ENCODE results near the gene PLVAP. TPM values are rescaled to one million over a fixed set of nuclear protein-coding genes. Genes with fewer than 3 reads are reported as not detected.

Gene PLVAP
- total RNA-seq, 4 donors from 2014 or later = 11.5 to 45.1 (median 18.8) TPM

- Histone ChIP-seq H3K27ac (peak overlapping the region; percentile 62 to 82 (median 76)), H3K27me3 (no peaks in the 10 kb centered on the region), H3K4me3 (peak overlapping the region; percentile 73 to 99 (median 86)), H3K4me1 (peaks cover 11% of the 10 kb centered on the region in 2 donors), H3K36me3 (peaks cover 0 to 5% of the 10 kb centered on the region in 2 donors), H3K9me3 (no peaks in the 10 kb centered on the region)
- in situ Hi-C loops (cut with MboI; ENCODE audit: low sequenced_read_pairs in 4 of 4) (no loop called here), intact Hi-C loops (cut with DNase I; ENCODE audit: low total_unique reads) (loop anchor here (5.0 kb wide), 1 partner anchor 47 kb away; no protein-coding TSS in a partner anchor)
- no peak for TF ChIP-seq POLR2A (IDR thresholded peaks at IDR 0.05)
- no peak for TF ChIP-seq CTCF (IDR thresholded peaks at IDR 0.05 in 4 of 5, conservative IDR thresholded peaks at IDR 0.05 in 1 of 5)
- DNase-seq = peak in 1 of 2 donors; percentile 34
- ATAC-seq = no peak
These were observed 43.4 kb upstream of the PLVAP start for GRCh38 chr19:17420475-17420924.

- intact Hi-C loops (cut with DNase I; ENCODE audit: low total_unique reads) (loop anchor here (1.0 to 5.0 kb wide), 2 partner anchors 47 to 83 kb away; partner anchors contain the start of gene GTPBP3), in situ Hi-C loops (cut with MboI; ENCODE audit: low sequenced_read_pairs in 4 of 4) (no loop called here)
- TF ChIP-seq CTCF (IDR thresholded peaks at IDR 0.05 in 4 of 5, conservative IDR thresholded peaks at IDR 0.05 in 1 of 5) (peak in 1 of 5 experiments; percentile 7), POLR2A (IDR thresholded peaks at IDR 0.05) (peak in 1 of 2 donors; percentile 45)
- Histone ChIP-seq H3K36me3 (peaks cover 0 to 5% of the 10 kb centered on the region in 2 donors), H3K27ac (peak within 1 kb of the TSS; percentile 71 to 85 (median 82)), H3K27me3 (peaks cover 0 to under 1% (median under 1%) of the 10 kb centered on the region in 3 donors), H3K4me1 (peaks cover 11% of the 10 kb centered on the region in 2 donors), H3K9me3 (no peaks in the 10 kb centered on the region), H3K4me3 (peak within 1 kb of the TSS; percentile 73 to 99 (median 86))
- DNase-seq (peak; percentile 95 to 97), ATAC-seq (peak; percentile 99 to 100)
These were observed 42.7 kb upstream of the PLVAP start, which contains the start of gene MVB12A for GRCh38 chr19:17419621-17420474. Gene MVB12A (plus strand): TSS chr19:17420047. CDS start chr19:17420136, 89 bp downstream.

- no peaks in the 10 kb centered on the region for H3K9me3 ChIP-seq
- H3K36me3 ChIP-seq = peaks cover 0 to 5% of the 10 kb centered on the region in 2 donors
- TF ChIP-seq CTCF (IDR thresholded peaks at IDR 0.05 in 4 of 5, conservative IDR thresholded peaks at IDR 0.05 in 1 of 5) = no peak
- H3K4me1 ChIP-seq = peaks cover 11% of the 10 kb centered on the region in 2 donors
- H3K27me3 ChIP-seq = peaks cover 3 to 5% (median 3%) of the 10 kb centered on the region in 3 donors
- in situ Hi-C loops (cut with MboI; ENCODE audit: low sequenced_read_pairs in 4 of 4) (no loop called here), intact Hi-C loops (cut with DNase I; ENCODE audit: low total_unique reads) (loop anchor here (1.0 kb wide), 1 partner anchor 82 kb away; the partner anchor contains the start of gene GTPBP3)
- peak overlapping the region; percentile 53 to 96 (median 74) for H3K4me3 ChIP-seq
- ATAC-seq (no peak), DNase-seq (no peak)
- H3K27ac ChIP-seq = peak overlapping the region; percentile 71 to 85 (median 82)
These were observed 42.0 kb upstream of the PLVAP start for GRCh38 chr19:17419154-17419620.

DNA sequence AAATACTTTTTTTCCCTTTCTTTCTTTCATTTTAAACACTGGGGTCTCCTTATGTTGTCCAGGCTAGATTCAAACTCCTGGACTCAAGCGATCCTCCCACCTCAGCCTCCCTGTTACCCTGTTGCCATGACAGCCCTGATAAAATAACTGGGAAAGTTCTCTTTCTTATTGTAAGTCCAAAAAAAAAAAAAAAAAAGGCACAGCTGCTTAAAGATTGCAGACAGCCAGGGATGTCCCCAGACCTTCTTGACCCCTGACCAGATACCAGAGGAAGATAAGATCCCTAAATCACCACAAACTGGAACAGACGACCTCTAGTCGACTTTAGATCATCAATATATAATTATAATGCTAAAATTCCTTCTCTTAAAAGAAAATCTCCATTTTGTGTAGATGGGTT, 41.6 kb upstream of the PLVAP start:
- intact Hi-C loops (cut with DNase I; ENCODE audit: low total_unique reads) = loop anchor here (1.0 kb wide), 1 partner anchor 81 kb away; the partner anchor contains the start of gene GTPBP3
- H3K27me3 ChIP-seq = peaks cover 6 to 7% (median 7%) of the 10 kb centered on the region in 3 donors

More for the DNA sequence above, 41.6 kb upstream of the PLVAP start:
- peaks cover 0 to 4% of the 10 kb centered on the region in 2 donors for H3K36me3 ChIP-seq
- TF ChIP-seq CTCF (IDR thresholded peaks at IDR 0.05 in 4 of 5, conservative IDR thresholded peaks at IDR 0.05 in 1 of 5) = no peak
- TF ChIP-seq POLR2A (IDR thresholded peaks at IDR 0.05) = no peak
- H3K4me1 ChIP-seq = peaks cover 11% of the 10 kb centered on the region in 2 donors
- no peaks in the 10 kb centered on the region for H3K9me3 ChIP-seq
- ATAC-seq (no peak), DNase-seq (no peak)
- H3K27ac ChIP-seq = peak overlapping the region in 2 of 4 donors; percentile 71 to 83
- peak overlapping the region in 1 of 4 donors; percentile 76 for H3K4me3 ChIP-seq
- in situ Hi-C loops (cut with MboI; ENCODE audit: low sequenced_read_pairs in 4 of 4) = no loop called here
